ENCODE results near the gene SMYD3.

DNA sequence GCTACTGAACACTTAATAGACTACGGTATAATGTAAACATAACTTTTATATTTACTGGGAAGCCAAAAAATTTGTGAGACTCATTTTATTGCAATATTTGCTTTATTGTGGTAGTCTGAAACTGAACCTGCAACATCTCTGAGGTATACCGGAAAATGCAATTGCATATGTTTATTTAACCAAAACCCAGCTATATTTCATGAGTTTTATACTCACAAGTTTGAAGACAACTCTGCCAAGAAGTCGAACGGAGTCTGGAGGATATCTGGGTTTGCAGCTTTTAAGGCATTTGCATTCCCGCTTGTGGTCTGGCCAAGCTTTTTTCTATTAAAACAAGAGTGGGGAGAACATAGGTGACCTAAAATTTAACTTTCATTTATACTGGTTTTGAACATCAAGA lies 171.9 kb downstream of the SMYD3 start:
- TF ChIP-seq, protein P1, sequence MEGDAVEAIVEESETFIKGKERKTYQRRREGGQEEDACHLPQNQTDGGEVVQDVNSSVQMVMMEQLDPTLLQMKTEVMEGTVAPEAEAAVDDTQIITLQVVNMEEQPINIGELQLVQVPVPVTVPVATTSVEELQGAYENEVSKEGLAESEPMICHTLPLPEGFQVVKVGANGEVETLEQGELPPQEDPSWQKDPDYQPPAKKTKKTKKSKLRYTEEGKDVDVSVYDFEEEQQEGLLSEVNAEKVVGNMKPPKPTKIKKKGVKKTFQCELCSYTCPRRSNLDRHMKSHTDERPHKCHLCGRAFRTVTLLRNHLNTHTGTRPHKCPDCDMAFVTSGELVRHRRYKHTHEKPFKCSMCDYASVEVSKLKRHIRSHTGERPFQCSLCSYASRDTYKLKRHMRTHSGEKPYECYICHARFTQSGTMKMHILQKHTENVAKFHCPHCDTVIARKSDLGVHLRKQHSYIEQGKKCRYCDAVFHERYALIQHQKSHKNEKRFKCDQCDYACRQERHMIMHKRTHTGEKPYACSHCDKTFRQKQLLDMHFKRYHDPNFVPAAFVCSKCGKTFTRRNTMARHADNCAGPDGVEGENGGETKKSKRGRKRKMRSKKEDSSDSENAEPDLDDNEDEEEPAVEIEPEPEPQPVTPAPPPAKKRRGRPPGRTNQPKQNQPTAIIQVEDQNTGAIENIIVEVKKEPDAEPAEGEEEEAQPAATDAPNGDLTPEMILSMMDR (IDR thresholded peaks at IDR 0.05; ENCODE audit: insufficient read depth, low read depth, low read length), result no peak
- no peak for TF ChIP-seq EZH2 (IDR thresholded peaks at IDR 0.05; ENCODE audit: insufficient read depth, low read length)

Data from astrocyte (in vitro differentiated cells and primary cell).